CD8-positive, alpha-beta memory T cell (primary cell): ENCODE data around the gene CDC42EP5. TPM values are rescaled to one million over a fixed set of nuclear protein-coding genes. Genes with fewer than 3 reads are reported as not detected.

Source experiments
- CTCF ChIA-PET: fragments of 350-600 bp; sonication (Branson Sonifier 250); formaldehyde crosslinking; loops from one replicate; lab custom pipeline; 2021; ENCODE audit warnings: antibody characterized with exemption; lab: Charles Lee
- POLR2A ChIA-PET: fragments of 350-600 bp; sonication (Branson Sonifier 250); formaldehyde crosslinking; loops from one replicate; lab custom pipeline; 2021; ENCODE audit warnings: antibody characterized with exemption; lab: Charles Lee
- DNase-seq, 5 donors: peaks; one replicate each; pipeline versions ENCODE4 v3.0.0 to v3.0.0-alpha.2; 2020 to 2022; ENCODE audit warnings: mixed read lengths in 1 of 5
- H3K27ac ChIP-seq: one replicate; pipeline ENCODE4 v1.7.0; 2013; ENCODE audit warnings: low read depth, mild to moderate bottlenecking, low read length, moderate library complexity
- H3K27me3 ChIP-seq: 2 replicates; pipeline ENCODE4 v1.7.0; 2013; ENCODE audit warnings: low read length, mild to moderate bottlenecking; ENCODE audit not compliant: insufficient read depth, poor library complexity, severe bottlenecking
- H3K36me3 ChIP-seq: 2 replicates; pipeline ENCODE4 v1.7.0; 2013; ENCODE audit warnings: mild to moderate bottlenecking, low read length, moderate library complexity; ENCODE audit not compliant: insufficient read depth
- H3K4me1 ChIP-seq: 2 replicates; pipeline ENCODE4 v1.7.0; 2013; ENCODE audit warnings: mild to moderate bottlenecking, low read length, moderate library complexity; ENCODE audit not compliant: insufficient read depth
- H3K4me3 ChIP-seq: 2 replicates; pipeline ENCODE4 v1.7.0; 2013; ENCODE audit warnings: mild to moderate bottlenecking, low read length
- H3K9me3 ChIP-seq: 2 replicates; pipeline ENCODE4 v1.7.0; 2013; ENCODE audit warnings: mild to moderate bottlenecking, low read length
- H3K27ac Mint-ChIP-seq, 8 donors: one replicate each; pipeline ENCODE4 v1.8.0; 2020 to 2021; ENCODE audit warnings: mixed read lengths in 8 of 8, mild to moderate bottlenecking in 6 of 8, inconsistent platforms in 3 of 8, moderate library complexity in 3 of 8
- H3K27me3 Mint-ChIP-seq, 2 donors: one replicate each; pipeline ENCODE4 v1.8.0; 2020 to 2021; ENCODE audit warnings: mixed read lengths in 2 of 2, mild to moderate bottlenecking in 1 of 2, moderate library complexity in 1 of 2
- H3K36me3 Mint-ChIP-seq, 3 donors: one replicate each; pipeline ENCODE4 v1.8.0; 2020 to 2021; ENCODE audit warnings: mixed read lengths in 3 of 3, inconsistent platforms in 1 of 3, mild to moderate bottlenecking in 1 of 3
- H3K4me1 Mint-ChIP-seq, 3 donors: one replicate each; pipeline ENCODE4 v1.8.0; 2020 to 2021; ENCODE audit warnings: mixed read lengths in 3 of 3, inconsistent platforms in 1 of 3, mild to moderate bottlenecking in 1 of 3
- H3K4me3 Mint-ChIP-seq, 7 donors: one replicate each; pipeline ENCODE4 v1.8.0; 2020 to 2021; ENCODE audit warnings: mixed read lengths in 7 of 7, mild to moderate bottlenecking in 6 of 7, moderate library complexity in 4 of 7, inconsistent platforms in 2 of 7
- H3K9me3 Mint-ChIP-seq, 5 donors: one replicate each; pipeline ENCODE4 v1.8.0; 2020 to 2022; ENCODE audit warnings: mixed read lengths in 5 of 5, mild to moderate bottlenecking in 3 of 5, moderate library complexity in 2 of 5, inconsistent platforms in 1 of 5
- polyA plus RNA-seq: library from polyadenylated mRNA; unstranded; fragments of 300-500 nt; fragmentation: Illumina TruSeq; gene quantifications from one replicate; pipeline ENCODE4 v1.2.3, GENCODE V29; 2021
- total RNA-seq, 2 experiments: library from RNA; stranded (reverse); gene quantifications; one replicate each; pipeline ENCODE4 v1.2.3, GENCODE V29; 2021

Gene CDC42EP5
- total and polyA plus RNA-seq, 3 experiments from 2014 or later, result 0.44 to 1.1 TPM; not detected in 1

DNA sequence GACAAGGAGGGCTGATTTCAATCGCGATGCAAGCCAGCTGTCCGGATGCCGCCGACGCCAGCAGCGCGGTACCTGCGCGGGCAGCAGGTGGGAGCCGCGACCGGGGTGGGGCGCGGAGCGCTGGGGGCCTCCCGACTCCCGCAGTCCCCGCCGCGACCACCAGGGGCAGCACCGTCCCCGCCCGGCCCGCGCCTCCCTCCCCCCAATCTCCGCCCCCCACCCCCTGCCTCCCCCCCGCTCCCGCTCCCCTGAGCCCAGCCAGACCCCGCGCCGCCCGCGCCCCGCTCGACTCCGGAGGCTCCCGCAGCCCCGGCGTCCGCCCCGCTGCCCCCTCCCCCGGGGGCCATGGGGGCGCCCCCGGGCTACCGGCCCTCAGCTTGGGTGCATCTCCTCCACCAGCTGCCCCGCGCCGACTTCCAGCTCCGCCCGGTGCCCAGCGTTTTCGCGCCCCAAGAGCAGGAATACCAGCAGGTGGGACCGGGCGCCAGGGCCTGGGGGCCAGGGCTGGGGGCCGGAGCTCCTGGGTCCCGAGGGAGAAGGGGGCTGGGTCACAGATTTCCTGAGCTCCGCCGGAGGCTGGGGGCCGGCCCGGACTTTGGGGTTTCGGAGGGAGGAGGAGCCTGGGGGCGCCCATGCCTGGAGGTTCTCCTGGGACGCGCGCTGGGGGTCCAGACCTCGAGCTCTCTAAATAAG, 57.7 kb downstream of the CDC42EP5 start, which contains the start of gene TTYH1:
Gene TTYH1 (plus strand): TSS at position 257 of the 693 bp plus-strand sequence. CDS start 89 bp downstream, at position 346.
- H3K36me3 ChIP-seq, result no peaks in the 10 kb centered on the region
- Mint-ChIP-seq H3K27me3 (peaks cover 23 to 48% of the 10 kb centered on the region in 2 donors), H3K27ac (peak within 1 kb of the TSS in 1 of 8 donors; percentile 82), H3K4me3 (no peak within 1 kb of the TSS), H3K9me3 (peaks cover 0 to 2% (median 0%) of the 10 kb centered on the region in 5 donors), H3K4me1 (peaks cover 16 to 20% (median 19%) of the 10 kb centered on the region in 3 donors), H3K36me3 (peaks cover 0 to 5% (median 2%) of the 10 kb centered on the region in 3 donors)
- H3K4me3 ChIP-seq, result no peak within 1 kb of the TSS
- peaks cover 27% of the 10 kb centered on the region for H3K27me3 ChIP-seq
- H3K4me1 ChIP-seq, result peaks cover 12% of the 10 kb centered on the region
- ChIA-PET CTCF (interaction anchor here (0.7 to 1.6 kb wide), 2 partner anchors 25 to 66 kb away, joined by 3 to 4 read pairs; no protein-coding TSS in a partner anchor), POLR2A (no interaction called here)
- DNase-seq, result peak in 2 of 5 donors; percentile 21 to 34
- H3K27ac ChIP-seq, result no peak within 1 kb of the TSS
- no peaks in the 10 kb centered on the region for H3K9me3 ChIP-seq

Other genes starting within 250 kb of the CDC42EP5 start
- under 1 TPM; 0.37 to 0.42 TPM for gene LILRA6, start 230.5 kb downstream of the CDC42EP5 start, total RNA-seq
- 0.45 TPM for gene LILRA6, start 230.5 kb downstream of the CDC42EP5 start, polyA plus RNA-seq
- under 1 TPM; 0.42 to 0.44 TPM for gene LILRB5, start 216.0 kb downstream of the CDC42EP5 start, total RNA-seq
- not detected for gene LILRB5, start 216.0 kb downstream of the CDC42EP5 start, polyA plus RNA-seq
- gene LILRB2, start 192.2 kb downstream of the CDC42EP5 start, total RNA-seq, result under 1 TPM; 0.24 to 0.42 TPM
- not detected for gene LILRB2, start 192.2 kb downstream of the CDC42EP5 start, polyA plus RNA-seq
- not detected for gene LILRA5, start 160.1 kb downstream of the CDC42EP5 start, total RNA-seq
- gene LILRA5, start 160.1 kb downstream of the CDC42EP5 start, polyA plus RNA-seq, result not detected
- gene LILRA4, start 134.1 kb downstream of the CDC42EP5 start, total RNA-seq, result not detected
- not detected for gene LILRA4, start 134.1 kb downstream of the CDC42EP5 start, polyA plus RNA-seq
- 10 to 100 TPM; 12.9 to 13.1 TPM for gene LAIR1, start 108.4 kb downstream of the CDC42EP5 start, total RNA-seq
- gene LAIR1, start 108.4 kb downstream of the CDC42EP5 start, polyA plus RNA-seq, result 110 TPM
- under 1 TPM in 1 of 2 experiments, not detected in 1; 0.66 TPM for gene TTYH1, start 57.8 kb downstream of the CDC42EP5 start, total RNA-seq
- not detected for gene TTYH1, start 57.8 kb downstream of the CDC42EP5 start, polyA plus RNA-seq
- gene LENG8, start 24.1 kb downstream of the CDC42EP5 start, total RNA-seq, result 100 to 1,000 TPM; 132 to 144 TPM
- 8.0 TPM for gene LENG8, start 24.1 kb downstream of the CDC42EP5 start, polyA plus RNA-seq
- gene LENG9, start 9.5 kb downstream of the CDC42EP5 start, total RNA-seq, result 1 to 10 TPM; 3.8 to 4.4 TPM
- gene LENG9, start 9.5 kb downstream of the CDC42EP5 start, polyA plus RNA-seq, result 0.23 TPM
- 1 to 10 TPM; 1.4 TPM for gene LAIR2, start 29.5 kb upstream of the CDC42EP5 start, total RNA-seq
- 31.6 TPM for gene LAIR2, start 29.5 kb upstream of the CDC42EP5 start, polyA plus RNA-seq
- gene LILRA2, start 100.5 kb upstream of the CDC42EP5 start, total RNA-seq, result not detected
- not detected for gene LILRA2, start 100.5 kb upstream of the CDC42EP5 start, polyA plus RNA-seq
- not detected for gene LILRA1, start 120.3 kb upstream of the CDC42EP5 start, total RNA-seq
- gene LILRA1, start 120.3 kb upstream of the CDC42EP5 start, polyA plus RNA-seq, result not detected
- gene LILRB1, start 157.2 kb upstream of the CDC42EP5 start, total RNA-seq, result 1 to 10 TPM; 1.0 to 1.3 TPM
- 3.9 TPM for gene LILRB1, start 157.2 kb upstream of the CDC42EP5 start, polyA plus RNA-seq
- gene LILRB4, start 189.7 kb upstream of the CDC42EP5 start, total RNA-seq, result under 1 TPM; 0.44 to 0.69 TPM
- not detected for gene LILRB4, start 189.7 kb upstream of the CDC42EP5 start, polyA plus RNA-seq